EL (cell line): Measurements from ENCODE around the gene SUGCT.

Experiments used
- DNase-seq: peaks from one replicate; pipeline ENCODE4 v3.0.0-alpha.2; 2016

The SUGCT gene

DNA sequence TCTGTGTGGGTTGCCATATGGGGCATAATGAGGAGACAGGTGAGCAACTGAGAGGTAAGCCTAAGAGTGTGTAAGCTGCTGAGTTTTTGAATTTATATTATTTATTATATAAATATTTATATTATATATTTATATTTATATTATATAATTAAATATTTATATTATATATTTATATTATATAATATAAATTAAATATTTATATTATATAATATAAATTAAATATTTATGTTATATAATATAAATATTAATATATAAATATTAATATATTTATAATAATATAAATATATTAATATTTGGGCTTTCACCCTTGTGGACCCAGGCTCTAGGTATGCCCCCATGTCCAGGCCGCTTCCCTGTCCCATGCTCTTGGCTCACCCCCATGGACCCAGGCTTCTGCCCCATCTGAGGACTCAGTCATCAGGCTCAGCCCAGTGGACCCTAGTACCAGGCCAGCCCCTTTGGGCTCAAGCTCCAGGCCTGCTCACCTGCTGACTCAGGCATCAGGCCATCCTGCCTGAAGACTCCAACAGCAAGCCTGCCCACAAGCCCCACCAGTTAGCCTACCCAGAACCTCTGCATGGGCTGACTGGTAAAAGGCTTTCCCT lies 755.4 kb downstream of the SUGCT start:
- no peak for DNase-seq

DNA sequence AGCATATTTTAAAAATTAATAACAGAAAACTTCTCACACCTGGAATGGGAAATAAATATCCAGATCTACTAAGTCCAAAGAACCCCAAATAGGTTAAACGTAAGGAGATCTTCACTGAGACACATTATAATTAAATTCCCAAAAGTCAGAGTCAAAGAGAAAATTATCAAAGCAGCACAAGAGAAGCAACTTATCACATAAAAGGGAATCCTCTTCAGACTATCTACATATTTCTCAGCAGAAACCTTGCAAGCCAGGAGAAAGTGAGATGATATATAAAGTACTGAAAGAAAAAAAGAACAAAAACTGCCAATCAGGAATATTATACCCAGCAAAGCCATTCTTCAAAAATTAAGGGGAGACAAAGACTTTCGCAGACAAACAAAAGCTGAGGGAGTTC lies 756.4 kb downstream of the SUGCT start:
- no peak for DNase-seq

DNA sequence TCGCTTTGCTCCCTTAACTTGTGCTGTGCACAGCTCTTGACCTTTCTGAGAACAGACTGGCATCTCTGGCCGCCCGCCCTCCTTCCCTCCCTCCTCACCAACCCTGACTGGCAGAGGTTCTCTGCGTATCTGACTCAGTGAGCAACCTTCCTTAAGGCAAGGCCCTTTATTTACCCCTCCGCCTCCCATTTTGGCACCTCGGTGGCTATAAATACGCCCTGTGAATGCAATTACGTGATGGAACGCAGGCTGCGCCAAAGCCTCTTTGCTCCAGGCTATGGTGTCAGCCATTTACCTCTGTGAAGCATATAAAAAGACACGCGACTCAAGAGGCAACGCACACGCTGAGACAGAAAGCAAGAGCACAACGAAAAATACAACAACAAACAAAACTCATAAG lies 764.3 kb downstream of the SUGCT start:
- DNase-seq, result peak; percentile 76

DNA sequence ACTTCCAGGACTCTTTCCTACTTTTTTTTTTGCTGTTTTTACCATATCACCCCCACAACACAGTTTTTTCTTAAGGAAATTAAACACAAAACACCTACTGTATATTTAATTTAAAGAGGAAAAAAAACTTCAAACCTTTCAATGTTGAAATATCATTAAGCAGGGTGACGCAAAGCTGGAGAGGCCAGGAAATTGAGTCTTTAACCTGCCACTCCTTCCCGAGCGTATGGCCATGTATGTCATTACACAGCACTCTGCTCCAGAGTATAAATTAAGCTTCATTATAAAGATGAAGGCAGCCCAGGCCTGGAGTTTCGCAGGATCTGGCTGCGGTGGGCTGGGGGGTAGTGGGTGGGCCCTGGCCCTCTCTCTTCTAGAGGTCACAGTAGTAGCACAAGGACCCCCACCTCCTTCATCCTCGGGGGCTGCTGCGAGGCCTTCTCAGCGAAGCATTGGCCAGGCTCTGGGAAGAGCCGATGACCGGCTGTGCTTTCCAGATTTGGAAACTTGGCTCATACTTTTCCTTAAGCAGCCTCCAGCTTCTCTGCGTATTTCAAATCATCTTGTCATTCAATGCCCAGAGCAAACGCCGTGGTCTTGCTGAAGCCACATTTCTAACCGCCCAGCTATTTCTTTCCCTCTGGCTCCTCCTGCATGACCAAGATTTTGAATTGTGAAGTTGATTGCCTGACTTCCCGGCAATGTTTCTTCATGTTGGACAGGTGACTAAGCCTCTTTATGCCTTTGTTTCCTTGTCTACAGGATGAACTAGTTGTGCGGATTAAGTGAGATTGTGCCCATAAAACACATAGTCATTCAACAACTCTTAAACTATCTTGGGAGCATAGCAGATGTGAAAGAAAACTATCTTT lies 765.1 kb downstream of the SUGCT start:
- peak; percentile 25 for DNase-seq

DNA sequence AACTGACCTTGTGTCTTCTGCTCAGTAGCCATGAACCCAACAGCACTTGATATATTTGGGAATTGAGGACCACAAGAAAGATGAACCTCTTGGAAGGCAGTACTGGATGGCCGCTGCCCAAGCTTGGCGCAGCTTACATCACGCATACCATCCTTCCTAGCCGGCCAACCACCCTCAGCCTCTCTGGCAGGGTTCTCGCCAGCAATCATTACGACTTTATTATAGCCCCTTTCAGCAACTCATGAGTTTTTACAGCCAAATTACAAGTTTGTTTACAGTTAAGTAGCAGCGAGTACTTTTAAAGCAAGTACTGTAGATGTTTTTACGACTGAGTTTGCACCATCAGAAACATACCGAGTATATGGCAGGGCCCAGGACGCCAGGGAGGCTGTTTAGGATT lies 769.1 kb downstream of the SUGCT start:
- no peak for DNase-seq

DNA sequence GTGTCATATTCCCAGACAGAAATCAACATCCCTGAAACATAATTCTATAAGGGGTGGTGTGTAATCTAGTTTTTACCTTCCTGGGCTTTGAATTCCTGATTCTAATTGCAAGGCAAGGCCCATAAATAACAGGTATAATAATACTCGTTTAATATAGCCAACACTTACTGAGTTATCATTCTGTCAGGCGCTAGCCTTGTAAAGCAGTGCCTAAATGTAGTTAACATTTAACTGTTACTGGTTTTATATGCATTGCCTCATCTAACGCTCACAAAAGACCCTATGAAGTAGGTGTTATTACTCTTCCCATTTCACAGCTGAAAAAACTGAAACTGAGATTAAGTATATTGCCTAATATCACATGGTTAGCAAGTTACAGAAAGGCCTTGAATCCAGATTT lies 772.5 kb downstream of the SUGCT start:
- no peak for DNase-seq

DNA sequence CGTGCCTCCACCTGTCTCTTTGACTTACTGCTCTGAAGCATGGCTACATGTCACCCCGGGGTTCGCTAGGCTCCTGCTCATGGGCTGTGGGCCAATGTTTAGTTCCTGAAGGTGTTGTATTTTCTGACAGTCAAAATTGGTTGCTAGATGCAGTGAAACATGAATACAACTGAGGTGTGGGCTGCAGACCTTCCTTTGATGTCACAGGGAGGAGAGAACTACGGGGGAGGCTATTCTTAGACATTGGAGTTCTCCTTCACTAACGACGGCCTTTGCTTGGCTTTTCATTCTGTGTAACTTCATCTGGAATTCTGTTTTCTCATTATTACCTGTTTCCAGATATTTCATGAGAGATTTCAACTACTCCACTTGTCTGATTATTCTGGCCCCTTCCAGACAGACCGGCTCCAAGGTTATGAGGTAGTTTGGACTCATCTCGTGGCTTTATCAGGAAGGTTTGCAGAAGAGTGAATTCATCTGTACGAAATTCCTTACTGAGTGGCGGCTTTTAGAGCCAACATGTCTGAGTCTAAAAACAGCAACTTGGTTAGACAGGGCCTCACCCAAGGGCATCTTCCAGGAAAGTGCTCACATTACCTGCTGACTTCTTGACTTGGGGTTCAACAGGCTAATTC lies 774.7 kb downstream of the SUGCT start:
- DNase-seq, result no peak
